Ishikawa (cell line): ENCODE measurements around the gene SLC48A1.

Experiments used
- CEBPB ChIP-seq: IDR thresholded peaks from 2 replicates; pipeline ENCODE4 v1.6.1; 2012
- CREB1 ChIP-seq: IDR thresholded peaks from 2 replicates; pipeline ENCODE4 v1.6.1; 2012; ENCODE audit warnings: low read depth
- EGR1 ChIP-seq: IDR thresholded peaks from 2 replicates; pipeline ENCODE4 v1.6.1; 2012
- EP300 ChIP-seq: IDR thresholded peaks from 2 replicates; pipeline ENCODE4 v1.6.1; 2012; ENCODE audit warnings: borderline replicate concordance
- FOXM1 ChIP-seq: IDR thresholded peaks from 2 replicates; pipeline ENCODE4 v1.6.1; 2012; ENCODE audit warnings: low read depth, borderline replicate concordance
- MAX ChIP-seq: IDR thresholded peaks from 2 replicates; pipeline ENCODE4 v1.6.1; 2012
- NFIC ChIP-seq: IDR thresholded peaks from 2 replicates; pipeline ENCODE4 v1.6.1; 2012
- RAD21 ChIP-seq: IDR thresholded peaks from 2 replicates; pipeline ENCODE4 v1.6.1; 2012; ENCODE audit warnings: low read depth
- REST ChIP-seq: IDR thresholded peaks from 2 replicates; pipeline ENCODE4 v1.6.1; 2012; ENCODE audit warnings: low read depth, mild to moderate bottlenecking
- TAF1 ChIP-seq: IDR thresholded peaks from 2 replicates; pipeline ENCODE4 v1.6.1; 2012; ENCODE audit warnings: low read depth, mild to moderate bottlenecking
- TCF12 ChIP-seq: IDR thresholded peaks from 2 replicates; pipeline ENCODE4 v1.6.1; 2012; ENCODE audit warnings: low read depth
- TEAD4 ChIP-seq: IDR thresholded peaks from 2 replicates; pipeline ENCODE4 v1.6.1; 2012
- USF1 ChIP-seq: IDR thresholded peaks from 2 replicates; pipeline ENCODE4 v1.6.1; 2012
- YY1 ChIP-seq: IDR thresholded peaks from 2 replicates; pipeline ENCODE4 v1.6.1; 2012; ENCODE audit warnings: low read depth
- ZBTB7A ChIP-seq: IDR thresholded peaks from 2 replicates; pipeline ENCODE4 v1.6.1; 2012; ENCODE audit warnings: low read depth

SLC48A1 gene

GRCh38 chr12:47747126-47747525 is 25.9 kb upstream of the SLC48A1 start:
- TF ChIP-seq CEBPB (no peak), USF1 (no peak), TEAD4 (no peak)

- TF ChIP-seq YY1, result no peak
- no peak for TF ChIP-seq CREB1
- no peak for TF ChIP-seq RAD21
- TF ChIP-seq MAX, result no peak
- no peak for TF ChIP-seq CEBPB
Measured at GRCh38 chr12:47747596-47748506, 25.2 kb upstream of the SLC48A1 start.

GRCh38 chr12:47748507-47748828 is 24.6 kb upstream of the SLC48A1 start:
- TF ChIP-seq ZBTB7A (no peak), EP300 (no peak), RAD21 (no peak), TAF1 (no peak), YY1 (no peak), MAX (no peak), REST (no peak), CEBPB (no peak), TEAD4 (no peak), CREB1 (no peak), USF1 (no peak), FOXM1 (no peak), EGR1 (no peak), NFIC (no peak), TCF12 (no peak)

- TF ChIP-seq CREB1, result no peak
- no peak for TF ChIP-seq TCF12
- TF ChIP-seq EP300, result no peak
- TF ChIP-seq YY1, result no peak
- no peak for TF ChIP-seq EGR1
- no peak for TF ChIP-seq TEAD4
- TF ChIP-seq CEBPB, result no peak
- no peak for TF ChIP-seq USF1
- TF ChIP-seq MAX, result no peak
- no peak for TF ChIP-seq REST
- no peak for TF ChIP-seq FOXM1
Measured at GRCh38 chr12:47748899-47749298, 24.1 kb upstream of the SLC48A1 start.

GRCh38 chr12:47750229-47750798 is 22.7 kb upstream of the SLC48A1 start:
- no peak for TF ChIP-seq YY1
- no peak for TF ChIP-seq USF1
- TF ChIP-seq CREB1, result no peak
- TF ChIP-seq TCF12, result no peak
- no peak for TF ChIP-seq MAX
- TF ChIP-seq REST, result no peak
- TF ChIP-seq TEAD4, result no peak
- no peak for TF ChIP-seq TAF1
- no peak for TF ChIP-seq EP300
- no peak for TF ChIP-seq RAD21
- TF ChIP-seq FOXM1, result no peak
- no peak for TF ChIP-seq NFIC
- no peak for TF ChIP-seq CEBPB
- no peak for TF ChIP-seq ZBTB7A
- no peak for TF ChIP-seq EGR1
